Measurements from ENCODE around the gene ADIPOR1. TPM values are rescaled to one million over a fixed set of nuclear protein-coding genes. Genes with fewer than 3 reads are reported as not detected.
"Not testable (repeated sequence)": the region's sequence is repeated elsewhere in the genome, so short reads cannot be mapped to it uniquely, and the experiment has no call there.

The ADIPOR1 gene
- total RNA-seq, 1 donor from 2014 or later, result 126 TPM

DNA sequence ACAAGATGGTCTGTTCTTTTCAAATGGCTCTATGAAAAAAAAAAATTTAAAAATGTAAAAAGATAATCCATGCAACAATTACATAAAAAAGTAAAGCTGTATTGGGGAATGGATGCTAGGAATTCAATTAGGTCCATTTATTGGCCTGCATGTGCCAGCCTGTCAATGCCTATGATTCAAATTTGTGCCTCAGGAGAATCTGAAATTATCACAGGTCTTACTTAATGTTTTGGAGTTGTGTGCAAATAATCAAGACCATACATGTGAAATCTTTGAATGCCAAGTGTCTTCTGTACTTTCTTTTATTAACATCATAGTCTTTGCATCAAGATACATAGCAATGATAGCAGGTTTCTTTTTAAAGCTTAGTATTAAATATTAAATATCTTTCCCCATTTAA is 17.6 kb downstream of the ADIPOR1 start:
- H3K9me3 ChIP-seq, result no peaks in the 10 kb centered on the region
- ATAC-seq (no peak), DNase-seq (no peak)
- no peak overlapping the region for H3K4me3 ChIP-seq
- no peaks in the 10 kb centered on the region for H3K4me1 ChIP-seq
- H3K27ac ChIP-seq, result no peak overlapping the region
- H3K27me3 ChIP-seq, result no peaks in the 10 kb centered on the region
- TF ChIP-seq CTCF (IDR thresholded peaks at IDR 0.05), result no peak
- peaks cover 57% of the 10 kb centered on the region for H3K36me3 ChIP-seq
- intact Hi-C loops (cut with DNase I), result no loop called here

DNA sequence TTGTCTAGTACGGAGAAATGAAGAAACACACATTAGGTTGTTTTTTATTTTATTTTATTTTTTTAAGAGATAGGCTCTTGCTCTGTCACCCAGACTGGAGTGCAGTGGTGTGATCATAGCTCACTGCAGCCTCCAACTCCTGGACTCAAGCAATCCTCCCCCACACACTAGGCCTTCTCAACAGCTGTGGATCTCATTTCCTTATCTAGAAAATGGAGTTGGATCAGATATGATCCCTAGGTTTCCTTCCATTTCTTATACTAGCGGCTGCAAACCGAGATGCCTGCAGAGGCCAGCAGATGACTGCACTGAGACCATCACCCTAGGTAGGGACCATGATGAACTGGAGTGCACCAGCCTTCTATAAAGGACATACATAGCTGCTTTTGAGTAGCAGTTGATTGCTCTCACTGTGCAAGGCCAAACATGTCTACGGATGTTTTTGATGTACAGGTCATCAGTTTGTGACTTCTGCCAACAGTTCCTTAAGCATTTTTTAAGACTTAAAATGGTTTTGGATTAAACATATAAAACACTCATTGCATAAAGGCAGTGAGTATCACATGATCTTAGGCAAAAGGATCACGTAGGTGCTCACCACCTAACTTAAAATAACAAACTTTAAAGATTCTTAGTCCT is 19.7 kb downstream of the ADIPOR1 start:
- no peak overlapping the region for H3K27ac ChIP-seq
- H3K27me3 ChIP-seq, result no peaks in the 10 kb centered on the region
- no peak overlapping the region for H3K4me3 ChIP-seq
- intact Hi-C loops (cut with DNase I), result no loop called here
- peaks cover 35% of the 10 kb centered on the region for H3K36me3 ChIP-seq
- no peak for TF ChIP-seq CTCF (IDR thresholded peaks at IDR 0.05)
- H3K4me1 ChIP-seq, result no peaks in the 10 kb centered on the region
- H3K9me3 ChIP-seq, result no peaks in the 10 kb centered on the region
- ATAC-seq (no peak), DNase-seq (no peak)

- DNase-seq; H3K27ac ChIP-seq; H3K27me3 ChIP-seq; ATAC-seq; H3K9me3 ChIP-seq; intact Hi-C loops (cut with DNase I); H3K4me3 ChIP-seq; H3K4me1 ChIP-seq: not testable (repeated sequence)
- peaks cover 15% of the 10 kb centered on the region for H3K36me3 ChIP-seq
These were observed 21.7 kb downstream of the ADIPOR1 start for GRCh38 chr1:202936409-202936808.

DNA sequence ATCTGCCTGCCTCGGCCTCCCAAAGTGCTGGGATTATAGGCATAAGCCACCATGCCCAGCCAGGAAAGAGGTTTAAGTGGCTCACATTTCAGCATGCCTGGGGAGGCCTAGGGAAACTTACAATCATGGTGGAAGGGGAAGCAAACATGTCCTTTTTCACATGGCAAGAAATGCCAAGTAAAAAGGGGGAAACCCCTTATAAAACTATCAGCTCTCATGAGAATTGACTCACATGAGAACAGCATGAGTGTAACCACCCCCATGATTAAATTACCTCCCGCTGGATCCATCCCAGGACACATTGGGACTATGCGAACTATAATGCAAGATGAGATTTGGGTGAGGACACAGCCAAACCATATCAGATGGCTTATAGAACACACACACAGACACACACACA is 22.3 kb downstream of the ADIPOR1 start:
- H3K36me3 ChIP-seq, result peaks cover 9% of the 10 kb centered on the region
- intact Hi-C loops (cut with DNase I), result no loop called here
- ATAC-seq (no peak), DNase-seq (no peak)
- H3K27ac ChIP-seq, result no peak overlapping the region
- no peak overlapping the region for H3K4me3 ChIP-seq
- TF ChIP-seq CTCF (IDR thresholded peaks at IDR 0.05), result no peak
- H3K4me1 ChIP-seq, result no peaks in the 10 kb centered on the region
- H3K27me3 ChIP-seq, result no peaks in the 10 kb centered on the region
- H3K9me3 ChIP-seq, result no peaks in the 10 kb centered on the region

- intact Hi-C loops (cut with DNase I), result no loop called here
- DNase-seq (no peak), ATAC-seq (no peak)
- no peak overlapping the region for H3K27ac ChIP-seq
- no peak overlapping the region for H3K4me3 ChIP-seq
- H3K27me3 ChIP-seq, result no peaks in the 10 kb centered on the region
- H3K9me3 ChIP-seq, result no peaks in the 10 kb centered on the region
- H3K36me3 ChIP-seq, result no peaks in the 10 kb centered on the region
- no peak for TF ChIP-seq CTCF (IDR thresholded peaks at IDR 0.05)
- no peaks in the 10 kb centered on the region for H3K4me1 ChIP-seq
These were observed 23.4 kb downstream of the ADIPOR1 start for GRCh38 chr1:202934755-202935154.

DNA sequence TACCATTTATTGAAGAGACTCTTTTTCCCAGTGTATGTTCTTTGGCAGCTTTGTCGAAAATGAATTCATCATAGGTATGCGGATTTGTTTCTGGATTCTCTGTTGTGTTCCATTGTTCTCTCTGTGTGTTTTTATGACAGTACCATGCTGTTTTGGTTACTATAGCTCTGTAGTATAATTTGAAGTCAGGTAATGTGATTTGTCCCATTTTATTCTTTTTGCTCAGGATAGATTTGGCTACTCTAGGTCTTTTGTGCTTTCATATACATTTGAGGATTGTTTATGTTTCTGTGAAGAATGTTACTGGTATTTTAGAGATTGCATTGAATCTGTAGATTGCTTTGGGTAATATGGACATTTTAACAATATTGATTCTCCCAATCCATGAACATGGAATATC is 25.6 kb downstream of the ADIPOR1 start:
- Histone ChIP-seq H3K9me3 (no peaks in the 10 kb centered on the region), H3K36me3 (no peaks in the 10 kb centered on the region), H3K4me3 (no peak overlapping the region), H3K4me1 (no peaks in the 10 kb centered on the region), H3K27ac (no peak overlapping the region), H3K27me3 (no peaks in the 10 kb centered on the region)
- no peak for ATAC-seq
- TF ChIP-seq CTCF (IDR thresholded peaks at IDR 0.05), result no peak
- intact Hi-C loops (cut with DNase I), result no loop called here
- DNase-seq, result no peak
